HG03469 (cell line): ENCODE data around the gene ESPN.

ENCODE experiments used
- ATAC-seq: cut with Tn5 transposase; IDR thresholded peaks from one replicate; pipeline ENCODE4 v1.9.1; 2021; ENCODE audit warnings: mild to moderate bottlenecking, moderate library complexity, moderate number of reproducible peaks; ENCODE audit not compliant: unreplicated experiment

Gene ESPN

DNA sequence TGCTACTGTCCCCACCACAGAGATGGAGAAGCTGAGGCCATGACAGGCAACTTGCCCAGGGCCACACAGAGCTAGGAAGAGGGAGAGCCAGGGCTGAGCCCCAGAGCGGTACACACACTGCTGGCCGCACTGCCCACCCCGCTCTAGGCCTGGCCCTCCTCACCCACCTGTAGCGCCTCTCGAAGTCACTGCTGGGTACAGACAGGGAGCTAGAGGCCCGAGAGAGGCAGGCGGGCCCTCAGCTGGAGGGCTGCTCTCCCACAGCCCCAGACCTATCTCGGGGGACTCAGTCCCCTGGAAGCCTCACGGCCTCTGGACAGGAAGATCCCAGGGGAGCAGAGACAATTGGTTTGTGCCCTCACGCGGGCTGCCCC, 84.2 kb downstream of the ESPN start:
- ATAC-seq, result no peak

- ATAC-seq, result no peak
Observed at GRCh38 chr1:6509220-6509918, 84.8 kb downstream of the ESPN start.

GRCh38 chr1:6509919-6510291, 85.3 kb downstream of the ESPN start:
- ATAC-seq, result no peak

DNA sequence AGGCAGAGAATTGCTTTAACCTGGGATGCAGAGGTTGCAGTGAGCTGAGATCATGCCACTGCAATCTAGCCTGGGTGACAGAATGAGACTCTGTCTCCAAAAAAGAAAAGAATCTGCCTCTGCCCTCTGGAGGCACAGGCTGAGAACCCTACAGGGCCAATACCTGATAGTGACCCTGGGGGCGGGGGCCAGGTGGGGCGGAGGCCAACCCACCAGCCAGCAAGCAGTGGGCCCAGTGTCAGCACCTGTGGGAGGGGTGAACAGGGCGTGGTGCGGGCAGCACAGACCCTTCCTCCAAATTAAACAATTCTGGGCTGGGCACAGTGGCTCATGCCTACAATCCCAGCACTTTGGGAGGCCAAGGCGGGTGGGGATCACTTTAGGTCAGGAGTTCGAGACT, 85.9 kb downstream of the ESPN start:
- no peak for ATAC-seq
